D721Med (cell line): ENCODE measurements around the gene COBL.

Experiments
- DNase-seq: peaks from one replicate; pipeline ENCODE4 v3.0.0; 2011; ENCODE audit warnings: low spot score; ENCODE audit not compliant: insufficient read length
- FAIRE-seq: peaks from 2 replicates; lab custom pipeline; 2011; peaks lifted over from hg19 to GRCh38; lab: Jason Lieb, UNC
- CTCF ChIP-seq: IDR thresholded peaks from 2 replicates; pipeline ENCODE4 v1.5.1; 2012; ENCODE audit warnings: mild to moderate bottlenecking, control low read depth; ENCODE audit not compliant: insufficient read depth; ENCODE audit errors: missing control alignments

Gene COBL

GRCh38 chr7:51226063-51226755 lies 90.4 kb downstream of the COBL start:
- no peak for FAIRE-seq
- no peak for DNase-seq
- no peak for TF ChIP-seq CTCF

DNA sequence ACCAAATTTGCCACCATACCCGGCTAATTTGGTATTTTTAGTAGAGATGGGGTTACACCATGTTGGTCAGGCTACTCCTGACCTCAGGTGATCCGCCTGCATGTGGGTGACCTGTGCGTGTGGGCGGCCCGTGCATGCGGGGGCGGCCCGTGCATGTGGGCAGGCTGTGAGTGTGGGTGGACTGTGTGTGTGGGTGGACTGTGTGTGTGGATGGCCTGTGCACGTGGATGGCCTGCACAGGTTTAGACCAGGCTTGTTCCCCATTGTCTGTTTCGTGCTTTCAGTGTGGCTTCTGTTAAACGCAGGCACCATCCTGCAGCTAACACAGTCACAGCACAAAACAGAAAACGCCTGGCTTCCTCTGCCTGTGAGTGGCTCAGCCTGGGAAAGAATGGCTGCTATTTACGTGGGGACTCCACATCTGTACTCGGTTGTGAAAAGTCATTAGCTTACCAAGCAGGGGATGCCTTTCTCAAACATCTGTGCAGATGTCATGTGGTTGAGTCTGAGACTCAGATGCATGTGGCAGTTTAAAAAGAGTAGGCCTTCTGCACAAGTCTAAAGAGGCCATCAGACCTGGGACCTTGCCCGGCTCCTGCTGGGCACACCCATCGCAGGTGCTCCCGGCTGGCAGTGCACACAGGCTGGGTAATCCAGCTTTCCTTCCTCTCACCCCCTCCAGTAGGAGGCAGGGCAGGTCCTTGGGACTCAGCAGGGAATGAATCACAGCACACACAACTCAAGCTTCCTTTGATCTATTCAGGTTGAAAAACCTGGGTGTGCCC lies 91.6 kb downstream of the COBL start:
- TF ChIP-seq CTCF = peak; percentile 32
- FAIRE-seq (no peak), DNase-seq (no peak)

DNA sequence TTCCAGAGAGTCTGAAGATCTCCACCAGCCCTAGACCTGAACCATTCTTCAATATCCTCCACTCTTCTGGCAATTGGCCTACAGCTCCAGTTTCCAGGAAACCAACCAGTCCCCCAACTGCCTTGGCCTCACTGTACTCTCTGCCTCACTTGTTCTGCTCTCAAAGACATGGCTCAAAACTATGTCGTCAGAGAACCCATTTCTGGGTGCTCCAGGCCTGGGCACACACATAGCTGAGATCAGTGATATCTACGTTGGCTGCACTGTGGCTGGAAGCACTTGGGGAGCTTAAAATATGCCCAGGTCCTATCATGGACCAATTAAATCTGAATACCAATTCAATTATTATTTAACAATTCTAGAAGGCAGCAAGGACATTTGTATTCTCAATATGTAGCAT lies 93.1 kb downstream of the COBL start:
- DNase-seq = no peak
- no peak for FAIRE-seq
- no peak for TF ChIP-seq CTCF

DNA sequence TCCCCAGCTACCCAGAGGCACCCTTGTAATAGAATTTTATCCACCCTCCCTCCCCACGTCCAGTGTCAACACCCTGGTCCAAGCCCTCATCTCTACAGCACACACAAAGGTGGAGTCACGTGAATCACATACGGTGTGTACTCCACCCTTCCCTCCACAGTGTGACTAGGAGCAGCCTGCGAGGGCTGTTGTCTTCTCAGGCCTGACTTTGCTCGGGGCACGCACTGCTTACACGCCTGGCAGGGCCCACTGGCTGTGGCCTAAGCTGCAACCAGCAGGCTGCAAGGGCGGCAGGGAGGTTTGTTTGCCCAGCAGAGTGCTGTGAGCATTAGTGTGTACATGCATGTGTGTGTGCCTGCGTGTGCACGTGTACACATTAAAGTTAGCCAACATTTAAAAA lies 93.7 kb downstream of the COBL start:
- FAIRE-seq (no peak), DNase-seq (no peak)
- TF ChIP-seq CTCF = no peak

DNA sequence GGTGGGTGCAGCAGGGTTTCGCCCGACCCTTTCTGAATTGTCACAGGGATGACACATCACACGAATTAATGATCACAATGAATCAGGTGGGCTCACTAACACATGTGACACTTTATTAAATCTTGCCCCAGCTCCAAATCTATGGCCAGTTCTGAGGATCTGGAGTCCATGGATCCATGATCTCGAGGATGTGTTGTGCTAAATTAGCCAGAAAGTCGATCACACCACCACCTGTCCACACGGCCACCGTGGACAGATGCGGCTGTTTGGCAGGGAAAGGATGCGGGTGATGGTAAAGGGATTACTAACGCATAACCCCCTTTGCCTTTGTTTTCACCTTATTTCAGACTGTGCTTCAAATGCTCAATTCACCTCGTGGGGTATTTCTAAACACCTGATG lies 96.4 kb downstream of the COBL start:
- no peak for TF ChIP-seq CTCF
- DNase-seq (no peak), FAIRE-seq (no peak)

GRCh38 chr7:51219261-51219988 lies 97.2 kb downstream of the COBL start:
- TF ChIP-seq CTCF = no peak
- peak; percentile 70 for FAIRE-seq
- DNase-seq = peak; percentile 36
